MM.1S (cell line): Measurements from ENCODE around the gene NOTUM.

Source experiments
- DNase-seq: peaks from one replicate; pipeline ENCODE4 v3.0.0-alpha.2; 2015
- H2AFZ ChIP-seq: fragments of 300-600 bp; sonication (generic); 2 replicates; pipeline ENCODE4 v1.6.0; 2016; ENCODE audit warnings: antibody characterized with exemption, low read length
- H3F3A ChIP-seq: fragments of 300-600 bp; sonication (generic); 2 replicates; pipeline ENCODE4 v1.6.1; 2016; ENCODE audit warnings: mild to moderate bottlenecking, antibody characterized with exemption, low read length, moderate library complexity, mixed read lengths; ENCODE audit not compliant: insufficient read depth
- H3K27ac ChIP-seq: fragments of 300-600 bp; sonication (generic); 2 replicates; pipeline ENCODE4 v1.5.1; 2016; ENCODE audit warnings: mild to moderate bottlenecking, low read length
- H3K27me3 ChIP-seq: fragments of 300-600 bp; sonication (generic); replicated peaks from 2 replicates; pipeline ENCODE4 v1.6.0; 2016; ENCODE audit warnings: low read length; ENCODE audit not compliant: insufficient read depth
- H3K36me3 ChIP-seq: fragments of 300-600 bp; sonication (generic); replicated peaks from 2 replicates; pipeline ENCODE4 v1.6.1; 2016; ENCODE audit warnings: mild to moderate bottlenecking, low read length, mixed read lengths; ENCODE audit not compliant: insufficient read depth
- H3K4me1 ChIP-seq: fragments of 300-600 bp; sonication (generic); 2 replicates; pipeline ENCODE4 v1.6.1; 2016; ENCODE audit warnings: low read length, mixed read lengths
- H3K4me2 ChIP-seq: fragments of 300-600 bp; sonication (generic); 2 replicates; pipeline ENCODE4 v1.6.0; 2016; ENCODE audit warnings: low read depth, low read length
- H3K4me3 ChIP-seq: fragments of 300-600 bp; sonication (generic); 2 replicates; pipeline ENCODE4 v1.5.1; 2016; ENCODE audit warnings: low read length, mixed read lengths
- H3K79me2 ChIP-seq: fragments of 300-600 bp; sonication (generic); 2 replicates; pipeline ENCODE4 v1.6.1; 2016; ENCODE audit warnings: mixed run types, low read length, mixed read lengths
- H3K9ac ChIP-seq: fragments of 300-600 bp; sonication (generic); 2 replicates; pipeline ENCODE4 v1.6.1; 2016; ENCODE audit warnings: low read length, mixed read lengths
- H3K9me2 ChIP-seq: fragments of 300-600 bp; sonication (generic); replicated peaks from 2 replicates; pipeline ENCODE4 v1.6.1; 2016; ENCODE audit warnings: mild to moderate bottlenecking, low read length, mixed read lengths; ENCODE audit not compliant: insufficient read depth
- H3K9me3 ChIP-seq: fragments of 300-600 bp; sonication (generic); replicated peaks from 2 replicates; pipeline ENCODE4 v1.6.1; 2016; ENCODE audit warnings: mild to moderate bottlenecking, low read length, mixed read lengths; ENCODE audit not compliant: insufficient read depth
- H4K20me1 ChIP-seq: fragments of 300-600 bp; sonication (generic); 2 replicates; pipeline ENCODE4 v1.6.1; 2016; ENCODE audit warnings: mild to moderate bottlenecking, low read length, moderate library complexity, mixed read lengths; ENCODE audit not compliant: insufficient read depth
- CTCF ChIP-seq: fragments of 300-600 bp; sonication (generic); IDR thresholded peaks from 2 replicates; pipeline ENCODE4 v1.5.1; 2016; ENCODE audit warnings: antibody characterized with exemption, low read length, mixed read lengths
- EZH2 ChIP-seq: fragments of 300-600 bp; sonication (generic); optimal IDR thresholded peaks from 2 replicates; pipeline ENCODE3; 2017; ENCODE audit warnings: low read depth, mild to moderate bottlenecking, antibody characterized with exemption, low read length, mixed read lengths
- EZH2phosphoT487 ChIP-seq: fragments of 300-600 bp; sonication (generic); IDR thresholded peaks from 2 replicates; pipeline ENCODE4 v1.6.1; 2018; ENCODE audit warnings: antibody characterized with exemption, low read length

The NOTUM gene

DNA sequence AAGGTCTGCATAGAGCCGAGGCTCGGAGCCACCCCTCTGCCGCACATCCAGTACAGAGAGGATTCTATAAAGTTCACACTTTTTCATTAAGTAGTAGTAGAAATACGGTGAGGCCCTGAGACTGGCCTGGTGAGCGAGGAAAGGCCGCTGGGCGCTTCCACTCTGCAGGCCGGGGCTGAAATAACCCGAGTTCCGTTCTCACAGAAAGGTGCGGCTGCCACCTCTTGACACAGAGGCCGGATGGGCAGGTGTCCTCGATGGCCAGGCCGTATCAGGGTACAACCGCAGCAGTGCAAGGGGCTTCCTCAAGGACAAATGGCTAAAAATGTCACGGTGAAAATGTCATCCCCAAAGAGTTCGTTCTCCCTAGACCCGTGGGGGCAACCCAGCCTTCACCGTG lies 49.0 kb downstream of the NOTUM start:
- no peak overlapping the region for H2AFZ ChIP-seq
- peak overlapping the region; percentile 25; the same call in 1 of the 2 replicates for H3K4me2 ChIP-seq
- H4K20me1 ChIP-seq: no peaks in the 10 kb centered on the region
- TF ChIP-seq EZH2phosphoT487 (no peak), EZH2 (no peak), CTCF (no peak)
- H3K9me2 ChIP-seq: no peaks in the 10 kb centered on the region
- H3K9ac ChIP-seq: no peak overlapping the region
- no peaks in the 10 kb centered on the region for H3K27me3 ChIP-seq
- no peak overlapping the region for H3K27ac ChIP-seq
- peaks cover 12% of the 10 kb centered on the region for H3K4me1 ChIP-seq
- H3K36me3 ChIP-seq: peaks cover 11% of the 10 kb centered on the region; the same call in 1 of the 2 replicates
- no peak for DNase-seq
- 0 out of 2 replicates have a peak overlapping the region, but pooled peaks have one; percentile 4 for H3K4me3 ChIP-seq
- H3K79me2 ChIP-seq: peaks cover 44% of the 10 kb centered on the region
- no peaks in the 10 kb centered on the region; the same call in 1 of the 2 replicates for H3F3A ChIP-seq
- no peaks in the 10 kb centered on the region for H3K9me3 ChIP-seq

DNA sequence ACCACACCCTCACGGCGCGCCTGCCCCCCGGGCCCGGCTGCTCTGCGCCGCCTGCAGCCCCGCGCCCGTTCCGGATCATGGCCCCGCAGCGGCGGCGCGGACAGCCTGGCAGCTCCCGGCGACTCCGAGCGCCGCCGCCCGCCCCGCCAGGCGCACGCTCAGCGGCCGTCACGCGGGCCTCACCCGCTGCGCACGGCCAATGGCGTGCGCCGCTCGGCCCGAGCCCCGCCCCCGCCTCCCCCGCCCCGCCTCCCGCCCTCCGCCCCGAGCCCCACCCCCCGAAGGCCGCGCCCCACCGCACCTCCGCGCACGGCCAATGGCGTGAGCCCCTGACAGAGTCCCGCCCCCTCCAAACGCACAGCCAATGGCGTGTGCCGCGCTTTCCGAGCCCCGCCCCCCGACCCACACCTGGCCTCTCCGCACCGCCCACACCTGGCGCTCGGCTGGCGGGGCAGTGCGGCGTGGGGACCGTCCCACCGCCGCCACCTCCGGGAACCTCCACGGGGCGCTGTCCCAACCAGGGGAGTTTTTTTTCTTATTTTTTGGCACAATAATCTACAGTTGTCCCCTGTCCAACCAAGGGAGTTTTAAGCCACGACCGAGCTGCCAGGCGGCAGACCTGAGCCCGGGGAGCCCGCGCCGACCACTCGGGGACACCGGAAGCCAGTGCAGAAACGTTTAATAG lies 49.6 kb downstream of the NOTUM start, which contains the start of gene PCYT2:
PCYT2 (minus strand) TSS at position 123 of the 685 bp plus-strand sequence; CDS start at position 79, 44 bp downstream.
- no peaks in the 10 kb centered on the region for H4K20me1 ChIP-seq
- no peaks in the 10 kb centered on the region; the same call in 1 of the 2 replicates for H3F3A ChIP-seq
- TF ChIP-seq CTCF: peak; percentile 27; the same call in 1 of the 2 replicates
- TF ChIP-seq EZH2phosphoT487: no peak
- TF ChIP-seq EZH2: no peak
- peaks cover 7% of the 10 kb centered on the region for H3K4me1 ChIP-seq
- H3K4me2 ChIP-seq: peak within 1 kb of the TSS; percentile 97
- H3K27me3 ChIP-seq: no peaks in the 10 kb centered on the region
- DNase-seq: peak; percentile 95
- H2AFZ ChIP-seq: peak within 1 kb of the TSS; percentile 80
- H3K4me3 ChIP-seq: peak within 1 kb of the TSS; percentile 96
- peaks cover 39% of the 10 kb centered on the region for H3K79me2 ChIP-seq
- no peaks in the 10 kb centered on the region for H3K9me3 ChIP-seq
- peak within 1 kb of the TSS; percentile 10; the same call in 1 of the 2 replicates for H3K27ac ChIP-seq
- H3K9ac ChIP-seq: peak within 1 kb of the TSS; percentile 71; the same call in 1 of the 2 replicates
- no peaks in the 10 kb centered on the region for H3K9me2 ChIP-seq
- peaks cover 11% of the 10 kb centered on the region; the same call in 1 of the 2 replicates for H3K36me3 ChIP-seq

DNA sequence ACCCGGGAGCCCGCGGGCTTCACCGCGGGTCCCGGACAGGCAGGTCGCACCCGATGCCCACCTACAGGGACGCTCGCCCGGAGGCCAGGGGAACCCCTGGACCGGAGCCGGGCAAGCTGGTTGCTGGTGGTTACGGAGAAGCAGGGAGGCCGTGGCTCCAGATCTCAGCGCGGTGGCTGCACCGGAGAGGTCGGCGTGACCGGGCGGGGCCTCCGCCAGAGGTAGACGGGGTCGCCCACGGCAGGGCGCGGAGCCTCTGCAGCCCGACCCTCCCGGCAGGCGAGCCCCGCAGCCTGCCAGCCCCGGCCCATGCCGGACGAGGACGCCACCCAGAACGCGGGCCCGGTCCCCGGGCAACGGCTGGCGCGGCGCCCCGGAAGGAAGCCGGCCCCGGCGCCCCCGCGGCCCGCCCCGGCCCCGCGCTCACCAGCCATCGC lies 50.1 kb downstream of the NOTUM start:
- H4K20me1 ChIP-seq: no peaks in the 10 kb centered on the region
- peaks cover 33% of the 10 kb centered on the region for H3K79me2 ChIP-seq
- peak overlapping the region; percentile 97 for H3K4me2 ChIP-seq
- H3K9me2 ChIP-seq: no peaks in the 10 kb centered on the region
- TF ChIP-seq CTCF: no peak
- no peak for TF ChIP-seq EZH2phosphoT487
- TF ChIP-seq EZH2: no peak
- H3K9me3 ChIP-seq: no peaks in the 10 kb centered on the region
- peak overlapping the region; percentile 10; the same call in 1 of the 2 replicates for H3K27ac ChIP-seq
- no peaks in the 10 kb centered on the region; the same call in 1 of the 2 replicates for H3F3A ChIP-seq
- H3K36me3 ChIP-seq: peaks cover 11% of the 10 kb centered on the region; the same call in 1 of the 2 replicates
- H3K9ac ChIP-seq: peak overlapping the region; percentile 71; the same call in 1 of the 2 replicates
- no peaks in the 10 kb centered on the region for H3K27me3 ChIP-seq
- H3K4me3 ChIP-seq: peak overlapping the region; percentile 96
- H3K4me1 ChIP-seq: peaks cover 7% of the 10 kb centered on the region
- H2AFZ ChIP-seq: peak overlapping the region; percentile 80
- no peak for DNase-seq
